Stimulated activated CD4-positive, alpha-beta T cell treated with anti-CD3 and anti-CD28 coated beads, Interleukin-1b, Interleukin-23, amount 100 ng/mL, for 1 hour (primary cell): ENCODE measurements around the gene WWOX.

Experiments
- DNase-seq, 2 donors: peaks; one replicate each; pipeline ENCODE4 v3.0.0-alpha.2; 2020; ENCODE audit warnings: low read depth in 2 of 2

WWOX gene

DNA sequence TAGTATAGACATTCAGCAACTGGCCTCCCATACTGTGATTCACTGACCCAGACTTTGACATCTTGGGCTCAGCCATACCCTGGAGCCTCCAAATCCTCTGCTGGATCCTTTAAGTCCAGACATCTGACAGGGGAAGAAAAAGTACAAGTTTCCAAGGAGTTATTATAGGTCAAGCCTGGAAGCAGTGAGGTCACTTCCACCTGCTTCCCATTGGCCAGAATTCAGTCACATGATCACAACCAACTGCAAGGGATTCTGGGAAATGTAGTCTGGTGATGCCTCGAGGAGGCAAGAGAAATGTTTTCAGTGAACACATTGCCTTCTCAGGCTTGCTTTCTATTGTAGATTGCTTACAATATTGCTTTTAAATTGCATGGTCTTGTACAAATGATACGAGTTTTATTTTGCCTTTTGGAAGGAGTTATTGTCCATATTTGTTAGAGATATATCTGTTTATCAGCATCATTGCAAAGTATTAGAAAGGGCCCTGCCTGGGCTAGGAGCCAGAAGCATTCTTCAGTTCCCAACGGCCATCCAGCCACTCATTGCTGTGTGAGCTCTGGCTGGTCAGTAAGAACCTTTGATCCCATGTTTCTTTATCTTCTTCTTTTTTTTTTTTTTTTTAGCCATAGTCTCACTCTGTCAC, 696.9 kb downstream of the WWOX start:
- no peak for DNase-seq

DNA sequence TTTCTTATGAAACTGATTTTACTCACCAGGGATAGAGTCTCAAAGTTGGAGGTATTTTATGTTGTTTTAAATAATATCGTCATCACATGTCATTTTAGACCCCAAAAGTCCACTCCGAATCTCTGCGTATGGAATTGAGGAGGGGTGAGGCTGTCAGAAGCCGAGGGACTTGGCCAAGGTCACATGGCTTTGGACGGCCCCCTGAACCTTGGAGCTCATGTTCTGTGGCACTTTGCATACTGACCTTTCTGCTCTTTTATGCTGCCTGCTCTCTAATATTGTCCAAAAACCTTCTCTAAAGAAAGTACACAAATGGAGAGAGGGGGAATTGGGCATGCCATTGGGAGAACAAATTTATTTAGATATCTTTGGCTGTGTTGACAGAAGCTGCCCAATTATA, 700.0 kb downstream of the WWOX start:
- no peak for DNase-seq

DNA sequence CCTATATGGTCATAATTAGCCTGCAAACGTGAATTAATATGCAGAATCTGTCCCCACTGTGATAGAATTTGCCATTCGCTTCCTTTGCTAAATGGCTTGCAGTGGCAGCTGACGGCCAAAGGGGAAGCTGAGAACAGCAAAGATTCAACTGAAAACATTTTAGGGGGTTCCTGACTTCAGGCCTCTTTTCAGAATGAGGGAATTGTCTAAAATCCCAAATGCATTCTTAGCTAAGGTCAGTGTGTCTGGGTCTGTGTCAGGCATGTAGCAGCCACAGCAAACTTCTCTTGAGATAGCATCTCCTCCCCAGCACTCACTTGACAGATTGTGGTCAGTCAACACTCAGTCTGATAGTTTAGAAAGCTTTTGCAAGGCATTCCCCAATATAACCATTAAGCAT, 701.1 kb downstream of the WWOX start:
- no peak for DNase-seq

DNA sequence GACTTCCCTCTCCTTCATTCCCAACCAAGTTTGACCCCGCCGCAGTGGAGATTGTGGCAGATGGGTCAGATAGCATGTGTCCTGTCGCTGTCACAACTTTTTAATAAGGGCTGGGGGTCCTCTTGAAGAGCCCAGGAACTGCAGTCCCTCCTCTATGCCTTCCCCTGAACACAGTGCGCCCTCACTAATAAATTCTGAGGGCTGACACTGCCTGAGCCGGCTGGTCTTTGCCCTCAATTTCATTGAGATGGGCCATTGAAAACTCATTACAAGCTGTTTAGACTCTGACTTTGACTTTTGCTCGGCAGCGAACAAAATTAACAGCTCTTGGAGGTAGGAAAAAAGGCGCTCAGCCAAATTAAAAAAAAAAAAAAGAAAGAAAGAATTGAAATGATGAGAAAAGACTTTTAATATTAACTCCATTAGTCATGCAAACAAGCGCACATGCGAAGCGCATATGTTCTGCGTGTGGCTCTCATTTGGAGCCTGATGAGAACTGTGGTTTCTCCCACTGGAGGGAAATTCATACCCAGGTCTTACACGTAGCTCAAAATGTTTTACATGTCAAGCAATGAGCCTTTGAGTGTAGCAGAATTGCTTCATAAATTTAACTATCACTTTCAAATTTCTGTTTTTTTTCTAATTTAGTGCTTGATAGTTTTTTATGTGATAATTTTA, 704.7 kb downstream of the WWOX start:
- no peak for DNase-seq

- DNase-seq, result no peak
Observed at GRCh38 chr16:78805556-78805955, 706.1 kb downstream of the WWOX start.

DNA sequence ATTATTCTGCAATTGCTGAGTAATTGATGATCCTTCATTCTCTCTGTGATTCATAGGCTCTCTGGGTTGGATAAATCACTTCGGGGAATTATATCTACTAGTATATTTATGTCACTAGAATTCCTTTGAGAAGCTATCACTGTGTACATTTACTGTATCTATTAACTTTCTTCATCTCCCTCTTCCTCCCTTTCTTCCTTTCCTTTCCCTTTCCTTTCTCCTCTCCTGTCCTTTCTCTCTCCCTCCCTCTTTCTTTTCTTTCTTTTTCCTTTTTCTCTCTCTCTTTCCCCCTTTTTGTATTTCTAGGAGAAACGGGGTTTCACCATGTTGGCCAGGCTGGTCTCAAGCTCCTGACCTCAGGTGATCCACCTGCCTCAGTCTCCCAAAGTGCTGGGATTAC, 711.8 kb downstream of the WWOX start:
- DNase-seq, result no peak

DNA sequence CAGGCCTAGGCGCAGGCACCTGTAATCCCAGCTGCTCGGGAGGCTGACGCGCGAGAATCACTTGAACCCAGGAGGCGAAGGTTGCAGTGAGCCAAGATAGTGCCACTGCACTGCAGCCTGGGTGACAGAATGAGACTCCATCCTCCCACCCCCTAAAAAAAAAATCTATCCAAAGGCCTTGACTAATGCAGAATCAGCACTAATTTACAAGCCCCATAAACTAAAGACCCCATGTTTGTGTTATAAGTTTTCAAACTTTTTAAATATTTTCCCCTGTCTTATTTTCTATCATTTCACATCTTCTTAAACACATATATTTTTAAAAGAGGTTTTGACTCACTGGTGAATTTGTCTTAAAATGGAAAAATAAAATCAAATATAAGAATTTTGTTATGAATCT, 713.1 kb downstream of the WWOX start:
- no peak for DNase-seq

DNA sequence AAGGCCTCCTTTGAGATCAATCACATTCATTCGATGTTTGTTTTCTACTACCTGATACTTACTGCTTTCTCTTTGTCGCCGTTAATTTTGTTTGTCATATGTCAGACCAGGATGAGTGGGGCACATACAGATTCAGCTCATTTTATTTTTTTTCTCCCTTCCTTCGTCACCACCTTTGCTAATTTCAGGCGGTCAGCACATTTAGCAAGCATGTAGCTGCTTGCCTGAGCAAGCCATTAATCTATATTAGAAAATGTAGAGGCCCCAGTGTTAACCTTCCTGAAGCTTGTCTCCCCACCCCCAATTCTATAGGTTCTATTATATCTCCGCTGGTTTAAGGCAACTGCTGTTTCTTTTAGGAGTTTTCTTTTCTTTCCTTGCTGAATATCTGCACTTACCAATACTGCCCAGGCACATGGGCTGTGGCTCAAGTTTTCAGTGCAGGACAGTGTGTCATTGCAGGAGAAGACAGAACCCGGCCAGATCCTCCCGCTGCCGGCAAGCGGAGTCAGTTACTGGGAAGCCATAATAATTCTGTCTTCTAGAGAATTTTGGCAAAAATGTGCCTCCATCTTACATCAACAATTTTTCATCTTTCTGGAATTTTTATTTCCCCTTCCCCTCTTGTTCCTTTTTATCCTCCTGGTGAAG, 714.3 kb downstream of the WWOX start:
- DNase-seq, result no peak

DNA sequence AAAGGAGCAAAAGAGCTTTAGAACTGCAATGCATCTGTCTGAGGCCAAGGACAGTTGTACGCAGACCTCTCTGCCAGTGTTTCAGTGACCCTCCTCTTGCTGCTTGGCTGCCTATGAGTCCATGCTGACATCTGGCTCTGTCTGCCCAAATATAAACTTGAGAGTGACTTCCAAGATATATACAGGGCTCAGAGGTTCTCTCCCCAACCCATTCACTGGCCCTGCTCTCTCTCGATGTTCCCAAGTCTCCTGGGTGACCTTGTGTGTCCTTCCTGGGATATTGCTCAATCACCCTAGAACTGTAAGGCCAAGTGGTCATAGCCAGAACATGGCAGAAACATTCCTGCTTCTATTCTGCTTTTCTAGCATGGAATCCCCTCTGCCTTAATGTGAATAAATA, 716.3 kb downstream of the WWOX start:
- DNase-seq, result no peak

GRCh38 chr16:78816499-78817195, 717.2 kb downstream of the WWOX start:
- DNase-seq, result no peak

DNA sequence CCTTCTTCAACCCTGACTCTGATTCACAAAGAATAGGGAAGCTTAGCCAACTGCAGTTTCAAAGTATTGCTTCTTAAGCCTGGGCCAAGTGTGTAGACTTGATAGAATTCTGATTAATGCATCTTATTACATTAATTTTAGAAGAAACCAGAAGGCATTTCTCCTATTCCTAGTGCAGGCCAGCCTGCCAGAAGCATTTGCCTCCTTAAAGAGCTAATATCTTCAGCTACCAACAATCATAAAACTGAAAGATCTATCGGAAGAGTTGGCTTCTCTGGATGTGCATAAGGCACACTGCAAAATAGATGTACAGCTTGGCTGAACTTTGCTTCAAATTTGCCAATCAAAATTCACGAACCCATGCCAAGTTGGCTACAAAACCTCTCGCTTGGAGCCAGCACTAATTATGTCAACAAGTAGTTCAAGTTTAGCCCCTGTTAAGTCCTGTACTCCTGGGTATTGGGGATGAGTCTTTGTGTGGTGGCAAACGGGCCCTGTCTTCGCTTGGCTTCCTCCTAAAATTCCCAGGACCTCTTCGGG, 717.8 kb downstream of the WWOX start:
- DNase-seq, result no peak

GRCh38 chr16:78821335-78821734, 721.9 kb downstream of the WWOX start:
- no peak for DNase-seq

GRCh38 chr16:78822509-78822908, 723.1 kb downstream of the WWOX start:
- DNase-seq, result no peak

GRCh38 chr16:78823027-78823426, 723.6 kb downstream of the WWOX start:
- DNase-seq, result no peak

DNA sequence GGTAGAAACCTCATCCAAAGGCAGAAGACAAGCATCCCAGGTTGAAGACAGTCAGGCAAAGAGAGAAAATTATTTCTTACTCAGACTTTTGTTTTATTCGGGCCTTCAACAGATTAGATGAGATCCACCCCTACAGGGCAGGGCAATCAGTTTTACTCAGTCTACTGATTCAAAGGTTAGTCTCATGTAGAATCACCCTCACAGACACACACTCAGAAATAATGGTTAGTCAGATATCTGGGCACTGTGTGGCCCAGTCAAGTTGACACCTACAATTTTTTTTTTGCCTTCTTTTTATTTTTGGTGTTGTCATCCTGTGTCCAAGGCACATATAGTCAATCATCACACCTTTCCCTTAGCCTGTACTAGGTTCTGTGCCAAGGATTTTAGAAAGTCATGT, 729.8 kb downstream of the WWOX start:
- DNase-seq, result no peak

- no peak for DNase-seq
Observed at GRCh38 chr16:78830599-78830998, 731.1 kb downstream of the WWOX start.

DNA sequence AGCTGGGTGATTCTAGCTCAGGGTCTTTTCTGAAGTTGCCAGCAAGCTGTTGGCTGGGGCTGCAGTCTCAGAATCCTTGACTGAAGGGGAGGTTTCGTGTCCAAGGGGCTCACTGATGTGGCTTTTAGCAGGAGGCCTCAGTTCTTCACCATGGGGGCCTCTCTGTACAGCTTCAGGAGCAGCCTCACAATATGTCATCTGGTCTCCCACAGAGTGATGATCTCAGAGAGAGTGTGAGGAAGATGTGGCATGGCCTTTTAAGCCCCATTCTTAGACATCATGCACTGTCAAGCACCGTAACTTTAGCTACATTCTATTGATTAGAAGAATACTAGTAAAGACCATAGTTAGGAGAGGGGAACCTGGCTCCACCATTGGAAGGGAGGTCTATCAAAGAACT, 732.6 kb downstream of the WWOX start:
- DNase-seq, result no peak

- DNase-seq, result no peak
Observed at GRCh38 chr16:78836802-78837491, 737.5 kb downstream of the WWOX start.

GRCh38 chr16:78837706-78838105, 738.3 kb downstream of the WWOX start:
- no peak for DNase-seq

DNA sequence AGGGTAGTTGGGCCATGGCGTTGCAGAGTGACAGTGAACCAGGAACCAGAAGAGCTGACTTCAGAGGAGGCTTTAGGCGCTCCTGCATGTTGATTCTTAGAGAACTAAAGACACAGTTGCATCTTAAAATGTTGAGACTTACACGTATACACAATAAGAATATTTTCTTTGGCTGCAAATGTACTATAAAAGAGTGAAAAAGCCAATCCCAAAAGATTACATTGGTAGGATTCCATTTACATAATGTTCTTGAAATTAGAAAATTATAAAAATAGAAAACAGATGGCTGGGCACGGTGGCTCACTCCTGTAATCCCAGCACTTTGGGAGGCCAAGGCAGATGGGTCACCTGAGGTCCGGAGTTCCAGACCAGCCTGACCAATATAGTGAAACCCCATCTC, 738.8 kb downstream of the WWOX start:
- no peak for DNase-seq

DNA sequence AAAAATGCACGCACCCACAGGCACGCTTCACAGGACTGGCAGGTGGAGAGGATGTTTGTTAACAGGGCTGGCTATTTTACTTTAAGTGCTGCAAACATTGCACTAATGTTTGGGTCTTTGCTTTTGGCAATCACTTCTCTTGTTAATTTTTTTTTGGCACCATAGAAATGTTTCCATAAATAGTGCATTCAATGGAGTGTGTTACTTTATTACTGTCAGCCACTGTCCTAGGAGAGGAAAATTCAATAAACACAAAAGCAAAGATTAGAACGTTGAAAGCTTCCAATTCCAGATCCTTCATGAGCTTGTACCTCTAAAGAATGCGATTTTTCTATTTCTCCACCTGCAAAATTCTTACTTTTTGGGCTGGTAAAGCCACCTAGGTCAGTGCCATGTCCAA, 743.5 kb downstream of the WWOX start:
- no peak for DNase-seq

GRCh38 chr16:78843978-78844377, 744.5 kb downstream of the WWOX start:
- DNase-seq, result no peak
